HL-60 (cell line): ENCODE results near the gene DAB2IP.

Experiments used
- POLR2AphosphoS5 ChIP-seq: IDR thresholded peaks from 2 replicates; pipeline ENCODE4 v1.6.1; 2012; ENCODE audit warnings: low read depth
- TF ChIP-seq, protein P1 (sequence below): IDR thresholded peaks from one replicate; pipeline ENCODE4 v1.5.1; 2011; ENCODE audit warnings: low read length, control low read depth, inconsistent platforms; ENCODE audit not compliant: insufficient read depth

DNA sequence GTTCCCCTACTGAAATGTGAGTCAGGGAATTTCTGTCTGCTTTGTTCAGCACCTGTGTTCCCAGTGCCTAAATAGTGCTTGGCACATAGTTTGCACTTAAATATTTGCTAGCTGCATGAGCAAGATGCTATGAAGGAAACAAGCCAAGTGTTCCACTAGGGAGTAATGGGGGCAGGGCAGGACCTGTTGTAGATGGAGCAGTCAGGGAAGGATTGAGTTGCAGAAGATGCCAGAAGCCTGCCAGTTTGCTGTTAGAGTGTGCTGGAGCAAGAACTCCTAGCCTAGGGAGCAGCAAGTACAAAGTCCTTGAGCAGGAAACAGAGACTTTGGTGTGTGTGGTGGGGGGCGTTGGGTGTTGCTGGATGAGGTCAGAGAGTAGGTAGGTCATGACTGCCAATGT, 87.5 kb downstream of the DAB2IP start:
- TF ChIP-seq, protein P1, sequence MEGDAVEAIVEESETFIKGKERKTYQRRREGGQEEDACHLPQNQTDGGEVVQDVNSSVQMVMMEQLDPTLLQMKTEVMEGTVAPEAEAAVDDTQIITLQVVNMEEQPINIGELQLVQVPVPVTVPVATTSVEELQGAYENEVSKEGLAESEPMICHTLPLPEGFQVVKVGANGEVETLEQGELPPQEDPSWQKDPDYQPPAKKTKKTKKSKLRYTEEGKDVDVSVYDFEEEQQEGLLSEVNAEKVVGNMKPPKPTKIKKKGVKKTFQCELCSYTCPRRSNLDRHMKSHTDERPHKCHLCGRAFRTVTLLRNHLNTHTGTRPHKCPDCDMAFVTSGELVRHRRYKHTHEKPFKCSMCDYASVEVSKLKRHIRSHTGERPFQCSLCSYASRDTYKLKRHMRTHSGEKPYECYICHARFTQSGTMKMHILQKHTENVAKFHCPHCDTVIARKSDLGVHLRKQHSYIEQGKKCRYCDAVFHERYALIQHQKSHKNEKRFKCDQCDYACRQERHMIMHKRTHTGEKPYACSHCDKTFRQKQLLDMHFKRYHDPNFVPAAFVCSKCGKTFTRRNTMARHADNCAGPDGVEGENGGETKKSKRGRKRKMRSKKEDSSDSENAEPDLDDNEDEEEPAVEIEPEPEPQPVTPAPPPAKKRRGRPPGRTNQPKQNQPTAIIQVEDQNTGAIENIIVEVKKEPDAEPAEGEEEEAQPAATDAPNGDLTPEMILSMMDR: no peak
- no peak for TF ChIP-seq POLR2AphosphoS5
